Measurements from ENCODE around the gene DNAL1. TPM values are rescaled to one million over a fixed set of nuclear protein-coding genes. Genes with fewer than 3 reads are reported as not detected.
A peak's percentile ranks its signal among the peaks of the same experiment; 100 is the strongest.

The DNAL1 gene
- total and polyA plus RNA-seq, 9 donors: 5.7 to 10.9 (median 6.7) TPM

DNA sequence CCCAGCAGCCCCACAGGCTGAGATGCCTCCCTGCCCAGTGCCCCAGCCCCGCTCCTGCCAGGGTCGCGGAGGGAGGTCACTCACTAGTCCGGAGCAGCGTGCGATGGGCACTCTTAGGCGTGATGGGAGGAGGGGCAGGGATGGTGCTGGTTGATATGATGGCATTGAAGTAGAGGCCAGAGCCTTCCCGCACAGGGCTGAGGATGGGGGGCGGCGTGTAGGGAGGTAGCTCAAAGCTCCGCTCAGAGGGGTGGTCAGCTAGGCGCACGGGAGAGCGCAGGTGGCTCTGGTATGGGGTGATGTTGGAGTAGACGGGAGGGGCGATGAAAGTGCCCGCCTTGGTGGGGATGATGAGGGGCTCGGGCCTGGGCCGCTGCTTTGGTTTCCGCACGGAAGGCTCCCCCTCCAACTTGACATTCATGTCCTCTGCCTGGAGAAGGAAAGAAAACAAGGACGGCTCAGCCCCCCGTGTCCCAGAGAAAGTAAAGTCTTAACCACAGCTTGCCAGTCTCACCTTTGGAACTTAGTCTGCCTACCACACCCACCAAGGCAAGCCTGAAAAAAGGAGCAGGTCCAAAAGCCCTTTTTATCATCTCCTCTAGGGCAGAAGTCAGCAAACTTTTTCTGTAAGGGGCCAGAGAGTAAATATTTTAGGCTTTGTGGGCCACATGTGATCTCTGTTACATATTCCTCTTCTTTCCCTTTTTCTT is 84.9 kb downstream of the DNAL1 start:
- 93% methylated on average over 11 of the region's 23 CpGs for WGBS (ENCODE audit: insufficient coverage)
- Histone ChIP-seq H3K4me1 (ENCODE audit: control insufficient read depth, insufficient read depth, low read length) (peaks cover 35% of the 10 kb centered on the region), H3K9me3 (replicated peaks; ENCODE audit: control insufficient read depth, low read depth, low read length) (no peaks in the 10 kb centered on the region), H3K27me3 (ENCODE audit: control insufficient read depth, insufficient read depth, low read length) (no peaks in the 10 kb centered on the region), H3K27ac (ENCODE audit: low read length) (no peak overlapping the region), H3K4me3 (ENCODE audit: low read length) (no peak overlapping the region), H3K36me3 (ENCODE audit: control insufficient read depth, insufficient read depth, low read length) (peaks cover 84% of the 10 kb centered on the region)
- DNase-seq: no peak

DNA sequence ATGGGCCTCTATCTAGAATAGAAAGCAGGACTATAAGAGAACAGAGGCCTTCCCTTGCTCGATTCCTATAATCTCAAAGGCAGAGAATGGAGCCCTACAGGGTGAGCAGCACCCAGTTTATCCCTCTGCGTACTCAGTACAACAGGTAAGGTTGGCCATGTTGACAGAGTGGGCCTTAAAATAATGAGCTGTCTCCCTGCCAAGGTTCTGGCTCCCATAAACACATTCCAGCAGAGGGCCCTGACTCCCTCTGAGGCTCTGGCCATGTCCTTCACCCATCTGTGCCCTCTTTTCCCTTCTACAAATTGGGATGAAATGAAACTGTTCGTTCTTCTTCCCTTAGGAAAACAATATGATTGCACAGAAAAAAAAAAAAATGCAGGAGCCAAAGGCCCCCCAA is 86.3 kb downstream of the DNAL1 start:
- 80% methylated on average over 2 of the region's 3 CpGs for WGBS (ENCODE audit: insufficient coverage)
- Histone ChIP-seq H3K4me3 (ENCODE audit: low read length) (no peak overlapping the region), H3K4me1 (ENCODE audit: control insufficient read depth, insufficient read depth, low read length) (peaks cover 22% of the 10 kb centered on the region), H3K36me3 (ENCODE audit: control insufficient read depth, insufficient read depth, low read length) (peaks cover 77% of the 10 kb centered on the region), H3K27ac (ENCODE audit: low read length) (no peak overlapping the region), H3K27me3 (ENCODE audit: control insufficient read depth, insufficient read depth, low read length) (no peaks in the 10 kb centered on the region), H3K9me3 (replicated peaks; ENCODE audit: control insufficient read depth, low read depth, low read length) (no peaks in the 10 kb centered on the region)
- no peak for DNase-seq

DNA sequence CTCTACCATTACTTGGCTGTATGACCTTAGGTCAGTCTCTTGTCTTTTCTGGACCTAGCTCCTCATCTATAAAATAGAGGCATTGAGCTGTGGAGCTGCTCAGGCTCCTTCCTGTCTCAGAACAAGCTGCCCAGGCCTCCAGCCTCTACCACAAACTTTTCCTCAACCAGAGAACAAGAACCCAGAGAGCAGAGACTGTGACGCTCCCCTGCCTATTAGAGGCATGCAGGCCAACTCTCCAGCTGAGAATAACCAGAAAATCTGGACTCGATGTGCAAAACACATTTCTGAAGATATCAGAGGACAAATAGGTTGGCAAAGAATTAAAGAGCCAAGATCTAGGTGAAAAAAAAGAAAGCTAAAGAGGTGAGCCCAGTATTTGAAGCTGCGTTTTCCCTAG is 87.2 kb downstream of the DNAL1 start:
- Histone ChIP-seq H3K27me3 (ENCODE audit: control insufficient read depth, insufficient read depth, low read length) (no peaks in the 10 kb centered on the region), H3K36me3 (ENCODE audit: control insufficient read depth, insufficient read depth, low read length) (peaks cover 74% of the 10 kb centered on the region)
- WGBS (ENCODE audit: insufficient coverage): 94% methylated on average over 3 of the region's 3 CpGs

DNA sequence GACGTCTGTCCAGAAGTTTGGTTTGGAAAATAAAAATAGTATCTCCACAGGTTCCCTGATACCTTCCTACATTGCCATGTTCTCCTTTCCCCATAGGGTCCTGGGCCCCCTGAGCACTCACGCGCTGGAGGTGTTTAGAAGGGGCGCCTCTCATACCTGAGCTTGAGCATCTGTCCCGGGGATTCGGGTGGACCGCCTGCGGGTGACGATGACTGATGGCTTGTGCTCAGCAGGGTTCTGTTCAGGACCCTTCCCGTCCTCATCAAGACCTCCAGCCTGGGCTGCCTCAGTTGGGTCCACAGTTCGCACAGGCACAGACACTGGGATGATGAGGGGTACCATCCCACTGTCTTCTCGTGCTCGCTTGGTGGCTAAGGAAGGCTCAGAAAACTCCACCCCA is 92.1 kb downstream of the DNAL1 start:
- Histone ChIP-seq H3K9me3 (replicated peaks; ENCODE audit: control insufficient read depth, low read depth, low read length) (no peaks in the 10 kb centered on the region), H3K4me3 (ENCODE audit: low read length) (no peak overlapping the region), H3K27ac (ENCODE audit: low read length) (no peak overlapping the region), H3K4me1 (ENCODE audit: control insufficient read depth, insufficient read depth, low read length) (peaks cover 27% of the 10 kb centered on the region), H3K27me3 (ENCODE audit: control insufficient read depth, insufficient read depth, low read length) (no peaks in the 10 kb centered on the region), H3K36me3 (ENCODE audit: control insufficient read depth, insufficient read depth, low read length) (peaks cover 66% of the 10 kb centered on the region)
- no peak for DNase-seq
- WGBS (ENCODE audit: insufficient coverage): 83% methylated on average over 7 of the region's 13 CpGs

More for the DNA sequence above, 87.2 kb downstream of the DNAL1 start:
- Histone ChIP-seq H3K4me3 (ENCODE audit: low read length) (no peak overlapping the region), H3K9me3 (replicated peaks; ENCODE audit: control insufficient read depth, low read depth, low read length) (no peaks in the 10 kb centered on the region), H3K27ac (ENCODE audit: low read length) (no peak overlapping the region), H3K4me1 (ENCODE audit: control insufficient read depth, insufficient read depth, low read length) (peaks cover 13% of the 10 kb centered on the region)
- no peak for DNase-seq

DNA sequence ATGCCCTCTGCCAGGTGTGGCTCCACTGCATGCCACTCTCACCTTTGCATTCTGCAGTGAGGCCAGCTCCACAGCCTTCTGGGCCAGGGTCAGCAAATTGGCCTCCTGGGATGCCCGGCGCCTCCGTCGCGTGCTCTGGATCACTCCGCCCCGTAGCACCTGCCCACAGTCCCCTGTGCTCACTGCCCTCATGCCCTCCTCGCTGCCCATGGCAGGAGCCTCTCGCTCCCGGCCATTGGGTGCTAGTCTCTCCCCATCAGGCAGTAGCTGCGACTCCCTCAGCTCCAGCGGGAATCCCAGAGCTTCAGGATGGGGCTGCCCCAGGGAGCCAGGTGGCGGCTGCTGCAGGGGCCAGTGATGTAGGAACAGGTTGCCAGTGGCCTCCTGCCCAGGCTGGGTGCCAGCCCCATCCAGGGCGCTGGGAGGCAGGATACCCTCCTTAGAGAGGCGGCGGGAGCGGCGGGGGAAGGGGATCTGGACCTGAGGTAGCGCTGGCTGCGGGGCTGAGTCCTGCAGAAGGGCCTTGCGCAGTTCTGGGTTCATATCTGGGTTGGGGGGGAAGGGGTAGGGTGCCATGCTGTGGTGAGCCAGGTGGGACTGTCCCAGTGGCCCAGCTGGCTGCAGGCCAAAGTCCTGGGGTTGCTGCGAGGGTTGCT is 93.9 kb downstream of the DNAL1 start:
- Histone ChIP-seq H3K27me3 (ENCODE audit: control insufficient read depth, insufficient read depth, low read length) (no peaks in the 10 kb centered on the region), H3K4me3 (ENCODE audit: low read length) (no peak overlapping the region), H3K36me3 (ENCODE audit: control insufficient read depth, insufficient read depth, low read length) (peaks cover 54% of the 10 kb centered on the region), H3K4me1 (ENCODE audit: control insufficient read depth, insufficient read depth, low read length) (peaks cover 45% of the 10 kb centered on the region), H3K27ac (ENCODE audit: low read length) (no peak overlapping the region), H3K9me3 (replicated peaks; ENCODE audit: control insufficient read depth, low read depth, low read length) (no peaks in the 10 kb centered on the region)
- DNase-seq: peak; percentile 8
- WGBS (ENCODE audit: insufficient coverage): 91% methylated on average over 17 of the region's 22 CpGs

DNA sequence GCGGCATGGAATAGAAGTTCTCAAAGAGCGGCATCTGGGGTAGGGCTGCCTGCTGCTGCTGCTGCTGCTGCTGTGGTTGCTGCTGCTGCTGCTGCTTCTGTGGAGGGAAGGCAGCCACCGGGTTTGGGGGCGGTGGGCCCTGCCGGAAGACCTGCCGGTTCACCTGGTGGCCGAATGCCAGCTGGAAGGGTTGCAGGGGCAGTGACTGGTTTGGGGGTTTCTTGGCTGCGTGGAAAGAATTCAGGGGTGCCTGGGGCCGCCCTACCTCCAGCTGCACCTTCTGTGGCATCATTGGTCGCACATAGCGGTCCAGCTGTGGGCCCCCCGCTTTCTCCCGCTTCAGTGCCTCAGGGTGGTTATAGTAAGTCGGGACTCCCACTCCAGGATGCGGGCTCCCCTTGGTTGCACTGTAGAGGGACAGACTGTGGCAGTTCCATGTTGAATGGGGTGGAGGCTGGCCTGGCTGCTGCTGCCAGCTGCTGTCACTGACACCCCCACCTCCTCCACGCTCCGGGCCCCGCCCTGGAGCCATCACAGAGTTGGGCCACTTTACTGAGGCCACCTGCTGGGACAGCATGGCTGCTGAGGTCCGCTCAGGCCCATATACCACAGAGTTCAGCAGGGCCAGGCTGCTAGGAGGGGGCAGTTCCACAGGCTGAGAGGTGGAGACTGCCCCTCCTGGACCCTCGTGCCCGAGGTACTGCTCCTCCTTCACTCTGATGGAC is 94.5 kb downstream of the DNAL1 start:
- Histone ChIP-seq H3K27ac (ENCODE audit: low read length) (no peak overlapping the region), H3K27me3 (ENCODE audit: control insufficient read depth, insufficient read depth, low read length) (no peaks in the 10 kb centered on the region), H3K9me3 (replicated peaks; ENCODE audit: control insufficient read depth, low read depth, low read length) (no peaks in the 10 kb centered on the region), H3K36me3 (ENCODE audit: control insufficient read depth, insufficient read depth, low read length) (peaks cover 55% of the 10 kb centered on the region), H3K4me1 (ENCODE audit: control insufficient read depth, insufficient read depth, low read length) (peaks cover 52% of the 10 kb centered on the region), H3K4me3 (ENCODE audit: low read length) (no peak overlapping the region)
- WGBS (ENCODE audit: insufficient coverage): 84% methylated on average over 13 of the region's 21 CpGs
- peak; percentile 14 for DNase-seq

DNA sequence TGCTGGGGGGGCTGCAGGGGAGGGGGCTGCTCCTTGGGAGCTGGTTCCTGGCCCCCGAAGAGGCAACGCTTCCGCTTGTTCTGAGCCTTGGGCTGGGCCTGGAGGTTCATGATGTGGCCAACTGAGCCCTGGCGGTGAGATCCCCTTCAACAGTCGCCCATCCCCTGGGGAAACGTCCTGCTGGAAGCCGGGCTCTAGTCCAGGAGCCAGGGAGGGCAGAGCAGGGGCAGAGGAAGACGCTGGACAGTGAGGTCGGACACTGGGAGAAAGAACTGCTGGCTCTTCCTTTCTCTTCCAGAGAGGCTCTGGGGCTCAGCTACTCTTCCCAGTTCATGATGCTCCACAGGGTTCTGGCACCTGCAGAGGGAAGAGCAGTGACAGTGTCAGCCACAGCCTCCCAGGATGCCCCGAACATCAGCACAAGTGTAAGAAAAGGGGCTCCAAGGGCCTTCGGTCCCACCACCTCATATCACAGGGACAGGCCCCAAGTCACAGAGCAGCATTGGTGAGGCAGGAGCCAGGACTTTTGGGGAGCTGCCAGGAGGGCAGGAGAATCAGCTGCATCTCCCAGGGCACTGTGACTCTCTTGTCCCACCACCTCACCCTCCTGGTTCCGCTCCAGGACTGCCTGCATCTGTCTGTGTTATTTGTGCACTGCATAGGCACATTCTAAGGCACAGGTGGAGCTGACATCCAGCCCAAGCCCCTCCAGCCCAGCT is 95.3 kb downstream of the DNAL1 start:
- Histone ChIP-seq H3K4me1 (ENCODE audit: control insufficient read depth, insufficient read depth, low read length) (peaks cover 59% of the 10 kb centered on the region), H3K36me3 (ENCODE audit: control insufficient read depth, insufficient read depth, low read length) (peaks cover 51% of the 10 kb centered on the region), H3K27ac (ENCODE audit: low read length) (peak overlapping the region; percentile 8), H3K27me3 (ENCODE audit: control insufficient read depth, insufficient read depth, low read length) (no peaks in the 10 kb centered on the region), H3K9me3 (replicated peaks; ENCODE audit: control insufficient read depth, low read depth, low read length) (no peaks in the 10 kb centered on the region), H3K4me3 (ENCODE audit: low read length) (no peak overlapping the region)
- peak; percentile 21 for DNase-seq
- WGBS (ENCODE audit: insufficient coverage): 65% methylated on average over 12 of the region's 12 CpGs

DNA sequence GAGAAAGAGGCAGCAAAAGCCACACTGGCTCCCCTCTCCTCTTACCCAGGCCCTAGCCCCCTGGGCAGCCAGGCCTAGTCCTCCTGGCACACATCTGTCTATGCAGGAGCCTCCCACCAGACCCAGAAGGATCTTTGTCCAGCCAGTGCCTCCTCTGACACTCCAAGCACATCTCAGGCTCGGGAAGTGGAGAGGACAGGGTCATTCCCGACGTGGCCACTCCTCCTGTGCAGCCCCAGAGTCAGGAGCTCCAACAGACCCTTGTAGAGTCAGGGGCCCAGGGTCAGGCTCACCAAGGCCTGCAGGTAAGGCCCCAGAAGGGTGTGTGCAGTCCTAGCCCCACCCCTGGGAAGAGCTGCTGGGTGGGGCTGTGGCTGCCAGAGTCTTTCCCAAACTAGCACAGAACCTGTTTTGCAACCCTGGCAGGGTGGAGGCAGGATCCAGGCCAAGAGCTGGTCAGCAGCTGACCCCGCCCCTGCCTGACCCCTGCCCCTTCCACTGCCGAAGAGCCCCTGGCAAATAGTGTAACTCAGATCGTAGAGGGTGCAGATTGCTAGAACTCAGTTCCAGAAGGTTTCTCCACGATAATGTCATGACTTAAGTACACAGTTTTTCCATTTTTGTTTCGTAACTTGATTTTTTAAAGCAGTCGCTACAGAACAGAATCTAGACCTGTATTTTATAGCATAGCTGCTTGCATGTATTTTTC is 96.0 kb downstream of the DNAL1 start:
- Histone ChIP-seq H3K36me3 (ENCODE audit: control insufficient read depth, insufficient read depth, low read length) (peaks cover 49% of the 10 kb centered on the region), H3K27ac (ENCODE audit: low read length) (peak overlapping the region; percentile 87), H3K4me3 (ENCODE audit: low read length) (no peak overlapping the region), H3K27me3 (ENCODE audit: control insufficient read depth, insufficient read depth, low read length) (no peaks in the 10 kb centered on the region), H3K4me1 (ENCODE audit: control insufficient read depth, insufficient read depth, low read length) (peaks cover 66% of the 10 kb centered on the region), H3K9me3 (replicated peaks; ENCODE audit: control insufficient read depth, low read depth, low read length) (no peaks in the 10 kb centered on the region)
- WGBS (ENCODE audit: insufficient coverage): no CpG with 5 or more reads among the region's 9 CpGs
- peak; percentile 36 for DNase-seq

DNA sequence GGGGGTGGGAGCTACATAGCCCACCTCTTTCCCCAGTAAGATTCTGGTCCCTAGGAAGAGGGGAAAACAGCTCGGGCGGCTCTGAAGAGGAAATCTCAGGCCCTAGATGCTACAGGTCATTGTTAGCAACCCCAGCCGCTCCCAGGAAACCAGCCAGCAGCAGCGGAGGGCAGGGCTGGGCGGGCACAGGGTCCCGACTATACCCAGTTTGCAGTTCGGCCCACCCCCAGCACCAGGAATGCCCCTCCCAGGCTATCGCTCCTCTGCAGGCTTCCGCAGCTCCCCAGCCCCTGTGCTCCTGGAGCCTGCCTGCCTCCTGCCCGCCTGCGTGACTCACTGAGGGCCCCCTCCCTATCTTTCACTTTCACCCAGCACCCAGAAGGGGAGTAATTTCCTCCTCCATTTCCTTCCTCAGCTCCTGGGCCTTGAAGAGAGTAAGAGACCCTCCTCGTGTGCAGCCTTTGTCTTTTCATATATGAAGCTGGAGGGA is 96.6 kb downstream of the DNAL1 start:
- Histone ChIP-seq H3K4me3 (ENCODE audit: low read length) (no peak overlapping the region), H3K27me3 (ENCODE audit: control insufficient read depth, insufficient read depth, low read length) (no peaks in the 10 kb centered on the region), H3K36me3 (ENCODE audit: control insufficient read depth, insufficient read depth, low read length) (peaks cover 47% of the 10 kb centered on the region), H3K27ac (ENCODE audit: low read length) (peak overlapping the region; percentile 87), H3K9me3 (replicated peaks; ENCODE audit: control insufficient read depth, low read depth, low read length) (no peaks in the 10 kb centered on the region), H3K4me1 (ENCODE audit: control insufficient read depth, insufficient read depth, low read length) (peaks cover 73% of the 10 kb centered on the region)
- WGBS (ENCODE audit: insufficient coverage): 5% methylated on average over 7 of the region's 12 CpGs
- peak; percentile 77 for DNase-seq

Measured in muscle of leg (tissue), 11 donors.